Activated CD4-positive, CD25-positive, alpha-beta regulatory T cell treated with anti-CD3 and anti-CD28 coated beads, Interleukin-2, amount 50 U/mL, for 16 hours (primary cell): ENCODE results near the gene ZSWIM3.
"Not testable (repeated sequence)": the region's sequence is repeated elsewhere in the genome, so short reads cannot be mapped to it uniquely, and the experiment has no call there.

Source experiments
- DNase-seq: peaks from one replicate; pipeline ENCODE4 v3.0.0-alpha.2; 2020; ENCODE audit warnings: low read depth, low spot score

Gene ZSWIM3

GRCh38 chr20:45890077-45890984 lies 32.9 kb downstream of the ZSWIM3 start:
- DNase-seq = no peak

- peak; percentile 65 for DNase-seq
Measured at GRCh38 chr20:45890985-45891983, 33.9 kb downstream of the ZSWIM3 start, which contains the start of the genes CTSA and NEURL2. Gene CTSA, plus strand, starts transcription at chr20:45891335. Its CDS starts 234 bp downstream, at chr20:45891569. Gene NEURL2, minus strand, starts transcription at chr20:45891208. Its CDS starts 217 bp downstream, at chr20:45890991.

GRCh38 chr20:45892049-45892825 lies 34.8 kb downstream of the ZSWIM3 start:
- DNase-seq = no peak

- no peak for DNase-seq
Measured at GRCh38 chr20:45892828-45893500, 35.5 kb downstream of the ZSWIM3 start.

- DNase-seq = no peak
Measured at GRCh38 chr20:45893831-45894230, 36.4 kb downstream of the ZSWIM3 start.

- DNase-seq = no peak
Measured at GRCh38 chr20:45894797-45895196, 37.4 kb downstream of the ZSWIM3 start.

- DNase-seq = no peak
Measured at GRCh38 chr20:45896641-45897161, 39.3 kb downstream of the ZSWIM3 start.

GRCh38 chr20:45897289-45897688 lies 39.9 kb downstream of the ZSWIM3 start:
- no peak for DNase-seq

- DNase-seq = no peak
Measured at GRCh38 chr20:45897692-45898091, 40.3 kb downstream of the ZSWIM3 start.

GRCh38 chr20:45898285-45898684 lies 40.9 kb downstream of the ZSWIM3 start:
- DNase-seq = no peak

GRCh38 chr20:45899046-45899835 lies 41.8 kb downstream of the ZSWIM3 start:
- DNase-seq = no peak

- not testable (repeated sequence) for DNase-seq
Measured at GRCh38 chr20:45901332-45901731, 43.9 kb downstream of the ZSWIM3 start.

- DNase-seq = no peak
Measured at GRCh38 chr20:45902199-45902701, 44.8 kb downstream of the ZSWIM3 start.

GRCh38 chr20:45904583-45905504 lies 47.4 kb downstream of the ZSWIM3 start:
- no peak for DNase-seq

- DNase-seq = no peak
Measured at GRCh38 chr20:45905505-45906079, 48.2 kb downstream of the ZSWIM3 start.

GRCh38 chr20:45907219-45907948 lies 50.0 kb downstream of the ZSWIM3 start:
- no peak for DNase-seq

- no peak for DNase-seq
Measured at GRCh38 chr20:45908084-45908483, 50.7 kb downstream of the ZSWIM3 start.
